Testis (tissue), 2 donors: ENCODE results near the gene NUCKS1.

Experiments
- POLR2A ChIP-seq: fragments of 450-650 bp; IDR thresholded peaks from one replicate; pipeline ENCODE4 v1.6.1; 2017; ENCODE audit warnings: antibody characterized with exemption, mild to moderate bottlenecking, moderate library complexity
- TF ChIP-seq, protein P1 (sequence below), 3 experiments: fragments of 450-650 bp in 2 of 3; fragments of 200-600 bp in 1 of 3; sonication (generic) in 1 of 3; IDR thresholded peaks; one replicate each; pipeline ENCODE4 v1.5.1; 2016 to 2019; ENCODE audit warnings: antibody characterized with exemption in 3 of 3, mild to moderate bottlenecking in 2 of 3, moderate library complexity in 1 of 3

DNA sequence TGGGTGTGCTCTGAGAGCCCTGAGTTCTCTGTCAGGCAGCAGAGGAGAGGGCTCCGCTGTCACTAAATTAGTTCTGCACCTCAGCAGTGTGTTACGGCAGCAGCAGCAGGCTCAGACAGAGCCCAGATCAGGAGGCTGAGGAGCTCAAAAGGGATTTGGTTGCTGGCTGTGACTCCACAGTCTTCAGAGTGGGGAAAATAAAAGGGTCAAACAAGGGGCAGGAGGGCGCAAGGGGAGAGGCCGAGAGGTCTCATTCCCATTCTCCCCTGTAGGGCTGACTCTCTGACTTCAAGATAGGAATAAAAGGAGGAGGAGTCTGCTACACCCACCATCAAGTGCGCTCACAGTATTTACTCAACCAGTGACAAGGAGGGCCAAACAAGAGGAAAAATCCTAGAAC lies 60.5 kb downstream of the NUCKS1 start:
- TF ChIP-seq, protein P1, sequence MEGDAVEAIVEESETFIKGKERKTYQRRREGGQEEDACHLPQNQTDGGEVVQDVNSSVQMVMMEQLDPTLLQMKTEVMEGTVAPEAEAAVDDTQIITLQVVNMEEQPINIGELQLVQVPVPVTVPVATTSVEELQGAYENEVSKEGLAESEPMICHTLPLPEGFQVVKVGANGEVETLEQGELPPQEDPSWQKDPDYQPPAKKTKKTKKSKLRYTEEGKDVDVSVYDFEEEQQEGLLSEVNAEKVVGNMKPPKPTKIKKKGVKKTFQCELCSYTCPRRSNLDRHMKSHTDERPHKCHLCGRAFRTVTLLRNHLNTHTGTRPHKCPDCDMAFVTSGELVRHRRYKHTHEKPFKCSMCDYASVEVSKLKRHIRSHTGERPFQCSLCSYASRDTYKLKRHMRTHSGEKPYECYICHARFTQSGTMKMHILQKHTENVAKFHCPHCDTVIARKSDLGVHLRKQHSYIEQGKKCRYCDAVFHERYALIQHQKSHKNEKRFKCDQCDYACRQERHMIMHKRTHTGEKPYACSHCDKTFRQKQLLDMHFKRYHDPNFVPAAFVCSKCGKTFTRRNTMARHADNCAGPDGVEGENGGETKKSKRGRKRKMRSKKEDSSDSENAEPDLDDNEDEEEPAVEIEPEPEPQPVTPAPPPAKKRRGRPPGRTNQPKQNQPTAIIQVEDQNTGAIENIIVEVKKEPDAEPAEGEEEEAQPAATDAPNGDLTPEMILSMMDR (IDR thresholded peaks at IDR 0.05): no peak
- no peak for TF ChIP-seq POLR2A
